Breast epithelium (tissue), 3 donors: ENCODE measurements around the gene CLIC3.

Experiments used
- POLR2A ChIP-seq: fragments of 450-650 bp; IDR thresholded peaks from one replicate; pipeline ENCODE4 v1.6.1; 2016; ENCODE audit warnings: antibody characterized with exemption, mild to moderate bottlenecking, moderate library complexity
- POLR2AphosphoS5 ChIP-seq, 3 donors: sonication (generic); formaldehyde crosslinking; IDR thresholded peaks; one replicate each; pipeline ENCODE4 v1.6.1; 2017; ENCODE audit warnings: antibody characterized with exemption in 3 of 3

GRCh38 chr9:137042751-137043727, 46.7 kb upstream of the CLIC3 start:
- TF ChIP-seq POLR2A: no peak
- no peak for TF ChIP-seq POLR2AphosphoS5 (IDR thresholded peaks at IDR 0.05)
